ENCODE results near the gene VPS13D.

The VPS13D gene

GRCh38 chr1:12502336-12503109 lies 272.7 kb downstream of the VPS13D start:
- Histone ChIP-seq H2AFZ (ENCODE audit: low read depth, low read length) (no peak overlapping the region), H3K36me3 (ENCODE audit: insufficient read depth, low read length) (peaks cover 38% of the 10 kb centered on the region), H3K4me1 (ENCODE audit: insufficient read depth, low read length) (peaks cover 13% of the 10 kb centered on the region), H3K27me3 (ENCODE audit: insufficient read depth, low read length, poor library complexity) (no peaks in the 10 kb centered on the region), H3K4me2 (ENCODE audit: insufficient read depth, low read length) (no peak overlapping the region), H3K9ac (ENCODE audit: low read depth, low read length) (no peak overlapping the region), H3K79me2 (ENCODE audit: insufficient read depth, low read length) (no peaks in the 10 kb centered on the region), H4K20me1 (ENCODE audit: insufficient read depth, low read length) (no peaks in the 10 kb centered on the region), H3K9me3 (ENCODE audit: insufficient read depth, low read length, severe bottlenecking) (no peaks in the 10 kb centered on the region), H3K27ac (ENCODE audit: low read length) (peak overlapping the region; percentile 37; the same call in 1 of the 2 replicates), H3K4me3 (ENCODE audit: low read depth in 1 of 2, low read length in 2 of 2) (no peak overlapping the region)
- TF ChIP-seq, protein P1, sequence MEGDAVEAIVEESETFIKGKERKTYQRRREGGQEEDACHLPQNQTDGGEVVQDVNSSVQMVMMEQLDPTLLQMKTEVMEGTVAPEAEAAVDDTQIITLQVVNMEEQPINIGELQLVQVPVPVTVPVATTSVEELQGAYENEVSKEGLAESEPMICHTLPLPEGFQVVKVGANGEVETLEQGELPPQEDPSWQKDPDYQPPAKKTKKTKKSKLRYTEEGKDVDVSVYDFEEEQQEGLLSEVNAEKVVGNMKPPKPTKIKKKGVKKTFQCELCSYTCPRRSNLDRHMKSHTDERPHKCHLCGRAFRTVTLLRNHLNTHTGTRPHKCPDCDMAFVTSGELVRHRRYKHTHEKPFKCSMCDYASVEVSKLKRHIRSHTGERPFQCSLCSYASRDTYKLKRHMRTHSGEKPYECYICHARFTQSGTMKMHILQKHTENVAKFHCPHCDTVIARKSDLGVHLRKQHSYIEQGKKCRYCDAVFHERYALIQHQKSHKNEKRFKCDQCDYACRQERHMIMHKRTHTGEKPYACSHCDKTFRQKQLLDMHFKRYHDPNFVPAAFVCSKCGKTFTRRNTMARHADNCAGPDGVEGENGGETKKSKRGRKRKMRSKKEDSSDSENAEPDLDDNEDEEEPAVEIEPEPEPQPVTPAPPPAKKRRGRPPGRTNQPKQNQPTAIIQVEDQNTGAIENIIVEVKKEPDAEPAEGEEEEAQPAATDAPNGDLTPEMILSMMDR (IDR thresholded peaks at IDR 0.05; ENCODE audit: borderline replicate concordance, extremely low read depth, low read length, poor library complexity, severe bottlenecking), result no peak
- TF ChIP-seq EZH2 (IDR thresholded peaks at IDR 0.05; ENCODE audit: borderline replicate concordance, low read depth, low read length, severe bottlenecking), result no peak
- ATAC-seq (ENCODE audit: insufficient read depth, low read depth) (no peak), DNase-seq (no peak)

DNA sequence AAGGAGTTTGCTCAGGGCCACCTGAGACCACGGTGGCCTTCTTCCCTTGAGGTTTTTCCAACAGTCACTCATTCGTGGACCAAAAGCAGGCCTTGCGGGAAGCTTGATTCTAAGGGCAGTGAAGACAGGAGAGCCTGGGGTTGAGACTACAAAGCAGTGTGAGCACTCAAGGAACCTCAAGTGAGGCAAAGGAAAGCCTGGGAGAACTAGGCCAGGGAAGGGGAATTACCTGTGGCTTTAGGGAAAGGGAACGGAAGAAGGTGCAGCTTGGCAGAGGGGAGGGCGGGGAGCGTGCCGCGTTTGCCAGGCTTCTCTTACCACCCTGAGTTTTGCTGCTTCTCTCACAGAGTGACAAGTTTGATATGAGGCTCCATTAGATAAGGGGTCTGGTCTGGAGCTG lies 273.9 kb downstream of the VPS13D start:
- Histone ChIP-seq H4K20me1 (ENCODE audit: insufficient read depth, low read length) (no peaks in the 10 kb centered on the region), H3K27me3 (ENCODE audit: insufficient read depth, low read length, poor library complexity) (no peaks in the 10 kb centered on the region), H3K9me3 (ENCODE audit: insufficient read depth, low read length, severe bottlenecking) (no peaks in the 10 kb centered on the region), H3K4me3 (ENCODE audit: low read depth in 1 of 2, low read length in 2 of 2) (no peak overlapping the region), H3K4me2 (ENCODE audit: insufficient read depth, low read length) (no peak overlapping the region), H3K36me3 (ENCODE audit: insufficient read depth, low read length) (peaks cover 38% of the 10 kb centered on the region), H3K27ac (ENCODE audit: low read length) (peak overlapping the region; percentile 47), H3K79me2 (ENCODE audit: insufficient read depth, low read length) (no peaks in the 10 kb centered on the region), H2AFZ (ENCODE audit: low read depth, low read length) (no peak overlapping the region), H3K9ac (ENCODE audit: low read depth, low read length) (no peak overlapping the region), H3K4me1 (ENCODE audit: insufficient read depth, low read length) (peaks cover 13% of the 10 kb centered on the region)
- ATAC-seq (ENCODE audit: insufficient read depth, low read depth) (no peak), DNase-seq (no peak)
- TF ChIP-seq EZH2 (IDR thresholded peaks at IDR 0.05; ENCODE audit: borderline replicate concordance, low read depth, low read length, severe bottlenecking), result no peak
- TF ChIP-seq, protein P1 (IDR thresholded peaks at IDR 0.05; ENCODE audit: borderline replicate concordance, extremely low read depth, low read length, poor library complexity, severe bottlenecking), result no peak

DNA sequence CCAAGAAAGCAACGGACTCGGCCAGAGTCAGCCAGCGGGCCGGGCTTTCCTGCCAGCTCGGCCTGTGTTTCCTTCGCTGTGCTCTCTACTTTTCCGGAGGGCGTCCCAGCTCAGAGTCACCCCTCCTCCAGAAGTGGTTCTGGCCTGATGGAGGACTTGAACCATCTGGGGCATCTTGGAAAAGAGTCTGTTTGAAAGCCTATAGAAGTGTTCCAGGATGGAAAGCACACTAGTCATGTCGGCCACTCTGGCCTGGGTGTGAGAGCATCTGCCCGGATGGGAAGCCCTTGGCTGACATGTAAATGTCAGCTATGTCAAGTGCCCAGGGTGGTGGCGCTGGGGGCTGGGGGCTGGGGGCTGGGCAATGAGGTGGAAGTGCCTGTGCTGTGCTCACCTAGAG lies 274.8 kb downstream of the VPS13D start:
- H2AFZ ChIP-seq (ENCODE audit: low read depth, low read length), result no peak overlapping the region
- no peak for DNase-seq
- H3K9me3 ChIP-seq (ENCODE audit: insufficient read depth, low read length, severe bottlenecking), result no peaks in the 10 kb centered on the region
- H3K27me3 ChIP-seq (ENCODE audit: insufficient read depth, low read length, poor library complexity), result no peaks in the 10 kb centered on the region
- H3K27ac ChIP-seq (ENCODE audit: low read length), result no peak overlapping the region
- peaks cover 33% of the 10 kb centered on the region for H3K36me3 ChIP-seq (ENCODE audit: insufficient read depth, low read length)
- no peak for ATAC-seq (ENCODE audit: insufficient read depth, low read depth)
- H3K4me2 ChIP-seq (ENCODE audit: insufficient read depth, low read length), result no peak overlapping the region
- no peak overlapping the region for H3K4me3 ChIP-seq (ENCODE audit: low read depth in 1 of 2, low read length in 2 of 2)
- TF ChIP-seq EZH2 (IDR thresholded peaks at IDR 0.05; ENCODE audit: borderline replicate concordance, low read depth, low read length, severe bottlenecking), result no peak
- TF ChIP-seq, protein P1 (IDR thresholded peaks at IDR 0.05; ENCODE audit: borderline replicate concordance, extremely low read depth, low read length, poor library complexity, severe bottlenecking), result no peak
- H3K4me1 ChIP-seq (ENCODE audit: insufficient read depth, low read length), result peaks cover 14% of the 10 kb centered on the region
- no peaks in the 10 kb centered on the region for H3K79me2 ChIP-seq (ENCODE audit: insufficient read depth, low read length)
- H4K20me1 ChIP-seq (ENCODE audit: insufficient read depth, low read length), result no peaks in the 10 kb centered on the region
- H3K9ac ChIP-seq (ENCODE audit: low read depth, low read length), result no peak overlapping the region
